ENCODE results near the gene GRID2. TPM values are rescaled to one million over a fixed set of nuclear protein-coding genes. Genes with fewer than 3 reads are reported as not detected.

The GRID2 gene
- total RNA-seq, 1 donor, result not detected

- no peak overlapping the region for H2AFZ ChIP-seq (ENCODE audit: low read length)
- H4K20me1 ChIP-seq (ENCODE audit: insufficient read depth, low read length), result no peaks in the 10 kb centered on the region
- no peak overlapping the region for H3K4me3 ChIP-seq (ENCODE audit: insufficient read depth, low read length)
- H3K27ac ChIP-seq (ENCODE audit: low read depth, low read length), result no peak overlapping the region
- no peaks in the 10 kb centered on the region for H3K79me2 ChIP-seq (ENCODE audit: insufficient read depth, low read length)
- no peaks in the 10 kb centered on the region for H3K36me3 ChIP-seq (ENCODE audit: insufficient read depth, low read length)
- H3K9me3 ChIP-seq (ENCODE audit: low read depth, low read length), result no peaks in the 10 kb centered on the region
- H3K4me2 ChIP-seq (ENCODE audit: insufficient read depth, low read length), result no peak overlapping the region
- DNase-seq (ENCODE audit: insufficient read length, low spot score, missing footprints), result no peak
- TF ChIP-seq, protein P1, sequence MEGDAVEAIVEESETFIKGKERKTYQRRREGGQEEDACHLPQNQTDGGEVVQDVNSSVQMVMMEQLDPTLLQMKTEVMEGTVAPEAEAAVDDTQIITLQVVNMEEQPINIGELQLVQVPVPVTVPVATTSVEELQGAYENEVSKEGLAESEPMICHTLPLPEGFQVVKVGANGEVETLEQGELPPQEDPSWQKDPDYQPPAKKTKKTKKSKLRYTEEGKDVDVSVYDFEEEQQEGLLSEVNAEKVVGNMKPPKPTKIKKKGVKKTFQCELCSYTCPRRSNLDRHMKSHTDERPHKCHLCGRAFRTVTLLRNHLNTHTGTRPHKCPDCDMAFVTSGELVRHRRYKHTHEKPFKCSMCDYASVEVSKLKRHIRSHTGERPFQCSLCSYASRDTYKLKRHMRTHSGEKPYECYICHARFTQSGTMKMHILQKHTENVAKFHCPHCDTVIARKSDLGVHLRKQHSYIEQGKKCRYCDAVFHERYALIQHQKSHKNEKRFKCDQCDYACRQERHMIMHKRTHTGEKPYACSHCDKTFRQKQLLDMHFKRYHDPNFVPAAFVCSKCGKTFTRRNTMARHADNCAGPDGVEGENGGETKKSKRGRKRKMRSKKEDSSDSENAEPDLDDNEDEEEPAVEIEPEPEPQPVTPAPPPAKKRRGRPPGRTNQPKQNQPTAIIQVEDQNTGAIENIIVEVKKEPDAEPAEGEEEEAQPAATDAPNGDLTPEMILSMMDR (IDR thresholded peaks at IDR 0.05; ENCODE audit: extremely low read depth, low read depth, low read length), result no peak
- no peaks in the 10 kb centered on the region for H3K27me3 ChIP-seq (ENCODE audit: insufficient read depth, low read length)
- no peaks in the 10 kb centered on the region for H3K4me1 ChIP-seq (ENCODE audit: insufficient read depth, low read length)
Observed at GRCh38 chr4:93327346-93327745, 1023.6 kb downstream of the GRID2 start.

GRCh38 chr4:93334003-93334402 is 1030.2 kb downstream of the GRID2 start:
- Histone ChIP-seq H3K36me3 (ENCODE audit: insufficient read depth, low read length) (no peaks in the 10 kb centered on the region), H3K4me2 (ENCODE audit: insufficient read depth, low read length) (no peak overlapping the region), H3K27me3 (ENCODE audit: insufficient read depth, low read length) (no peaks in the 10 kb centered on the region), H2AFZ (ENCODE audit: low read length) (no peak overlapping the region), H3K4me3 (ENCODE audit: insufficient read depth, low read length) (no peak overlapping the region), H3K79me2 (ENCODE audit: insufficient read depth, low read length) (no peaks in the 10 kb centered on the region), H3K27ac (ENCODE audit: low read depth, low read length) (no peak overlapping the region), H4K20me1 (ENCODE audit: insufficient read depth, low read length) (no peaks in the 10 kb centered on the region), H3K9me3 (ENCODE audit: low read depth, low read length) (no peaks in the 10 kb centered on the region), H3K4me1 (ENCODE audit: insufficient read depth, low read length) (no peaks in the 10 kb centered on the region)
- TF ChIP-seq, protein P1 (IDR thresholded peaks at IDR 0.05; ENCODE audit: extremely low read depth, low read depth, low read length), result no peak
- no peak for DNase-seq (ENCODE audit: insufficient read length, low spot score, missing footprints)

DNA sequence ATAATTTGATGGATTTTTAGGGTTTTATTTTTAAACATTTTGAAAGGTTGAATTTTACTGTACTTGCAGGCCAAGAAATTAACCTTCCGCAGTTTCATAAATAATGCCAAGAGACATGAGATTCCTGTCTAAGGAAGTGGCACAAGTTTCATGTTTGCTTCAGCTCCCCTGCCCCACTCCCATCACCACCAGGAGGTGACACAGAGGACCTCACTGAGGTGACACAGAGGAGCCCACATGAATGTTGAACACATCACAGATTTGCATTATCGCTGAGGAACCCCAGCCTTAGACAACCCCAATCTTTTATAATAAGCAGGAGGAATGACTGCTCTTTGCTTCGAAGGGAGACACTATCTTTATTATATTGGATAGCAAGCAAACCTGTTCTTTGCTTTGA is 1033.4 kb downstream of the GRID2 start:
- Histone ChIP-seq H2AFZ (ENCODE audit: low read length) (no peak overlapping the region), H3K27me3 (ENCODE audit: insufficient read depth, low read length) (no peaks in the 10 kb centered on the region), H3K4me3 (ENCODE audit: insufficient read depth, low read length) (no peak overlapping the region), H3K36me3 (ENCODE audit: insufficient read depth, low read length) (no peaks in the 10 kb centered on the region), H3K4me1 (ENCODE audit: insufficient read depth, low read length) (no peaks in the 10 kb centered on the region), H3K79me2 (ENCODE audit: insufficient read depth, low read length) (no peaks in the 10 kb centered on the region), H3K9me3 (ENCODE audit: low read depth, low read length) (no peaks in the 10 kb centered on the region), H4K20me1 (ENCODE audit: insufficient read depth, low read length) (no peaks in the 10 kb centered on the region), H3K4me2 (ENCODE audit: insufficient read depth, low read length) (no peak overlapping the region), H3K27ac (ENCODE audit: low read depth, low read length) (no peak overlapping the region)
- TF ChIP-seq, protein P1 (IDR thresholded peaks at IDR 0.05; ENCODE audit: extremely low read depth, low read depth, low read length), result no peak
- no peak for DNase-seq (ENCODE audit: insufficient read length, low spot score, missing footprints)

GRCh38 chr4:93342738-93343137 is 1039.0 kb downstream of the GRID2 start:
- no peak overlapping the region for H3K4me3 ChIP-seq (ENCODE audit: insufficient read depth, low read length)
- H3K79me2 ChIP-seq (ENCODE audit: insufficient read depth, low read length), result no peaks in the 10 kb centered on the region
- no peaks in the 10 kb centered on the region for H4K20me1 ChIP-seq (ENCODE audit: insufficient read depth, low read length)
- H2AFZ ChIP-seq (ENCODE audit: low read length), result no peak overlapping the region
- H3K27me3 ChIP-seq (ENCODE audit: insufficient read depth, low read length), result no peaks in the 10 kb centered on the region
- H3K4me2 ChIP-seq (ENCODE audit: insufficient read depth, low read length), result no peak overlapping the region
- H3K9me3 ChIP-seq (ENCODE audit: low read depth, low read length), result peaks cover 2% of the 10 kb centered on the region
- TF ChIP-seq, protein P1 (IDR thresholded peaks at IDR 0.05; ENCODE audit: extremely low read depth, low read depth, low read length), result no peak
- no peaks in the 10 kb centered on the region for H3K4me1 ChIP-seq (ENCODE audit: insufficient read depth, low read length)
- H3K36me3 ChIP-seq (ENCODE audit: insufficient read depth, low read length), result no peaks in the 10 kb centered on the region
- no peak for DNase-seq (ENCODE audit: insufficient read length, low spot score, missing footprints)
- no peak overlapping the region for H3K27ac ChIP-seq (ENCODE audit: low read depth, low read length)
